ENCODE measurements around the gene CTXND2.
"Not testable (repeated sequence)": the region's sequence is repeated elsewhere in the genome, so short reads cannot be mapped to it uniquely, and the experiment has no call there.

Gene CTXND2

GRCh38 chr1:150890033-150890416 is 3.1 kb downstream of the CTXND2 start:
- DNase-seq (ENCODE audit: low spot score) = no peak

DNA sequence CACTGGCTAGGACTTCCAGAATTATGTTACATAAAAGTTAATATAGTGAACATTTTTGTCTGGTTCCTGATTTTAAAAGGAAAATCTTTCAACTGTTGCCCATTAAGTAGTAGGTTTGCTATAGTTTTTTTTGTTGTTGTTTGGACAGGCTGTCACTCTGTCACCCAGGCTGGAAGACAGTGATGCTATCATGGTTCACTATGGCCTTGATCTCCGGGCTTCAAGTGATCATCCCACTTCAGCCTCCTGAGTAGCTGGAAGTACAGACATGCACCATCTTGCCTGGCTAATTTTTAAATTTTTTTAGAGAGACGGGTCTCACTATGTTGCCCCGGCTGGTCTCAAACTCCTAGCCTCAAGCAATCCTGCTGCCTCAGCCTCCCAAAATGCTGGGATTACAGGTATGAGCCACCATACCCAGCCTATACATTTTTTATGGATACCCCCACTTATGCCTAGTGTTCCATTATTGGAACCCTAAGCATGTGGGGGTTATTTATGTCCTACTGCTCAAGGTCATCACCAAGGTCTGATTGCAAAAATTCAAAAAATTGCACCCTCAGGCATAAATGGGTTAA is 6.5 kb downstream of the CTXND2 start:
- DNase-seq (ENCODE audit: low spot score) = no peak

DNA sequence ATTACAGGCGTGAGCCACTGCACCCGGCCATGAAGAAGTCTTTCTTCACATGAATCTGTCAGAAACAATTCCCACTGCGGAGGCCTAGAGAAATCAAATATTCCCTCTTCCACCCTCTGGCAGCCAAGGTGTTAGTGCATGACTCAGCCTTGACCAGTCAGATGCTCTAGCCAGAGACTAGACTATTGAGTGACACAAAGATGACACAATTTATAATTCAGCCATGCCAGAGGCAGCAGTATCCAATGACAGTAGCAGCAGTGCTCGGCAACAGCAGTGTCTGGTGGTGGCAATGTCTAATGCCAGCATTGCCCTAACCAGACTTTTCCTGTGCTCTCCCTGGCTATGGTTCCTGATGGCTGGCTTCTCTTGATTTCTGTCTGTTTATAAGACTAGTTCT is 8.7 kb downstream of the CTXND2 start:
- DNase-seq (ENCODE audit: low spot score) = no peak

GRCh38 chr1:150899795-150900194 is 12.9 kb downstream of the CTXND2 start:
- DNase-seq (ENCODE audit: low spot score) = not testable (repeated sequence)

DNA sequence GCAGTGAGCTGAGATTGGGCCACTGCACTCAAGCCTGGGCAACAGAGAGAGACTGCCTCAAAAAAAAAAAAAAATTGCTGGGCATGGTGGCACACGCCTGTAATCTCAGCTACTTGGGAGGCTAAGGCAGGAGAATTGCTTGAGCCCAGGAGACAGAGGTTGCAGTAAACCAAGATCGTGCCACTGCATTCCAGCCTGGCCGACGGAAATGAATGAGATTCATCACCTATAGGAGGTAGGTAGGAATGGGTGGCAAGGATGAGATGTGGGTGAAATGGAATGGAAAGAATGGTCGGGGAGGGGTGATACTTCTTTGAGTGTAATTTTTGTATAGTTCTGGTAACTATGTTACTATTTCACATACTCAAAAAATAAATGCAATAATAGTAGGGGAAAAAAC is 15.4 kb downstream of the CTXND2 start:
- no peak for DNase-seq (ENCODE audit: low spot score)

DNA sequence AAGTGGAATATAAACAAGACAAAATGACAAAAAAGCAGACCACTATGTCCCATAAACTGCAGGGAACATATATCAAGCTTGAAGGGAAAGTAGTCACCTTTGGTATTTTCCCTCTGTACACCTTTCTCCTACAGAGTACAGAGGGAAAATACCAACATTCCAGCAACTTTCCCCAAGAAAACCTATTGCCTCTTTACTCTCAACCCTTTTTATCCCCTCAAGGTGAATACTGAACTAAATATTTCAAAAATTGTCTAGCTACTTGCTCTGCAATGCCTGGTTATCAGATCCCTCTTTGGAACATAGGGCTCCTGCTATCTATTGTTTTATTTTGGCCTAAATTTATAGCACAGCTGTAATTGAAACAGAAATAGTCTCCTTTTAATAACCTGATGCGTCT is 15.8 kb downstream of the CTXND2 start:
- DNase-seq (ENCODE audit: low spot score) = no peak

DNA sequence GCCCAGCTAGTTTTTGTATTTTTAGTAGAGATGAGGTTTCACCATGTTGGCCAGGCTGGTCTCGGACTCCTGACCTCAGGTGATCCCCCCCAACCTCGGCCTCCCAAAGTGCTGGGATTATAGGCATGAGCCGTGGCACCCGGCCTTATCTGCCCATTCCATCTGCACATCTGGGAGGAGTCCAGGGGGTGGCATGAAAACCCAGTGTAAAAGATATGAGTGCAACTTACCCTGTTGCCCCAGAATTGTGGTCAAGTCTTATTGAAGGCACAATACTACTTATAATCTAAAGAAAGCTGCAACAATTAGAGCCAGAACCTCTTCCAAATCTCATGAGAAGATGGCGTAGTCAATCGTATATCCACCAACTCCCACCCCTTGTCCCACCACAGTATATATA is 18.4 kb downstream of the CTXND2 start:
- DNase-seq (ENCODE audit: low spot score) = no peak

DNA sequence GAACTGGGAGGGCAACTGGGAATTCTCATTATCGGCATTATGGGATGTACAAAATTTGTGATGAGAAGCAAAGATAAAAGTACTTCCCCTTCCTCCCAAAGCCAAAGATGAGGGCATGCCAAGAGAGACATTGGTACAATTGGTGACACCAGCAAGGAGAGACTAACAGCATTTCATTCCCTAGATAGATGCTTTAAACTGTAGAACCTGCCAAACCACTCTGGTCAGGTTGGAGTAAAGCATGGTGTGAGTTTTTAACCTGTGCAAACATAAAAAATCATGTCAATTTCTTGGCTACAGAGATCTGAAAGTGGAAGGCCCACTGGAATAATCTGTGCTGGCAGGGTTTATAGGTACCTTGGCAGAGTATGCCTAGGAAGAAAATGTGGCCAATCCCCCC is 19.4 kb downstream of the CTXND2 start:
- DNase-seq (ENCODE audit: low spot score) = no peak

GRCh38 chr1:150906813-150907212 is 19.9 kb downstream of the CTXND2 start:
- DNase-seq (ENCODE audit: low spot score) = no peak

- no peak for DNase-seq (ENCODE audit: low spot score)
Measured at GRCh38 chr1:150909585-150910180, 22.7 kb downstream of the CTXND2 start.

DNA sequence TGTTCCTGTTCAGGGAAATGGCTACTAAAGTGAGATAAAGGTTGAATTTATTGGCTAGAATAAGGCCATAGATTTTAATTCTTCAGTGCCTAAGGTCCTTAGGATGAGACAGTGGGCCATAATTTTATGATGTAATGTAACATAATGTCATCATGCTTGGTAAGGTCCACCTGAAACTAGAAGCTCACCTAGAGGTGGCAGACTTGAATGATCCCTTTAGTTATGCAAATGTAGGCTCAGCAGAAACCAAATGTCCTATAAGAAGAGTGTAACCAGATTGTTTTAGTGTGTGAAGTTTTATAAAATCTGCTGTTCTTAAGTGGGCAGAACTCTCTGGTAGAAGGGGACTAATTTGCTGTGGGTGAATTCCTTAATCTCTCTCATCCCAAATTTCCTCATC is 25.7 kb downstream of the CTXND2 start:
- DNase-seq (ENCODE audit: low spot score) = no peak

DNA sequence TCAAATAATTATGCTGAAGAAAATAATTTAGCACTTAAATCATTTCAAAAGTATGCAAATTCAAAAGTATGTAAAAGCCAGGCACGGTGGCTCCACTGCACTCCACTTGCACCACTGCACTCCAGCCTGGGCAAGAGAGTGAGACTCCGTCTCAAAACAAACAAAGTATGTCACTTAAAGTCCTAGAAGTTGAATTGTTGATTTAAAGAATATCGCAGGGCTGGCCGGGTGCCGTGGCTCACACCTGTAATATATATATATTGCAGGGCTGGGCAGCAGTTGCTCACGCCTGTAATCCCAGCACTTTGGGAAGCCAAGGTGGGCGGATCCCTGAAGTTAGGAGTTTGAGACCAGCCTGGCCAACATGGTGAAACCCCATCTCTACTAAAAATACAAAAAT is 30.5 kb downstream of the CTXND2 start:
- no peak for DNase-seq (ENCODE audit: low spot score)

DNA sequence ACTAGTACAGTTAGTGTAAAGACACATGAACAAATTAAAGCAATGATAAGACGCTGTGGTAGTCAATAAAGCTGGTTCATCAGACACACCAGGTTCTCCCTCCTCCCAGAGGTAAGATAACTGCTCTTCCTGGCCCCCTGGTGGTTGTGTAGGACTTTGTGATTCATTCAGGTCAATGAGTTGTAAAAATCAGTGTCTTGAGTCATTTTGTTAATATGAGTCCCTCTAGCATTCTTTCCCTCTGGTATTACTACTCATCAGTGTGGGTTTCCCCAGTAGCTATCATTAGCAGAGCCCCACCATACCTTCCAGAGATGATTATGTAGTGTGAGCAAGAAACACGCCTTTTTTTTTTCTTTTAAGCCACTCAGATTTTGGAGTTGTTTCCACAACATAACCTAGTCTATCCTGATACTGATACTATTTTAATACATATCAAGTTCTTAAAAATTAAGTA is 35.6 kb downstream of the CTXND2 start:
- peak; percentile 80 for DNase-seq (ENCODE audit: low spot score)

- DNase-seq (ENCODE audit: low spot score) = no peak
Measured at GRCh38 chr1:150925080-150925479, 38.1 kb downstream of the CTXND2 start.

- peak; percentile 99 for DNase-seq (ENCODE audit: low spot score)
Measured at GRCh38 chr1:150926097-150926741, 39.3 kb downstream of the CTXND2 start, which contains the start of gene SETDB1. SETDB1 (plus strand) TSS chr1:150926363; CDS start chr1:150927715, 1,352 bp downstream.

GRCh38 chr1:150927624-150928023 is 40.7 kb downstream of the CTXND2 start:
- no peak for DNase-seq (ENCODE audit: low spot score)

GRCh38 chr1:150928286-150928685 is 41.4 kb downstream of the CTXND2 start:
- no peak for DNase-seq (ENCODE audit: low spot score)

DNA sequence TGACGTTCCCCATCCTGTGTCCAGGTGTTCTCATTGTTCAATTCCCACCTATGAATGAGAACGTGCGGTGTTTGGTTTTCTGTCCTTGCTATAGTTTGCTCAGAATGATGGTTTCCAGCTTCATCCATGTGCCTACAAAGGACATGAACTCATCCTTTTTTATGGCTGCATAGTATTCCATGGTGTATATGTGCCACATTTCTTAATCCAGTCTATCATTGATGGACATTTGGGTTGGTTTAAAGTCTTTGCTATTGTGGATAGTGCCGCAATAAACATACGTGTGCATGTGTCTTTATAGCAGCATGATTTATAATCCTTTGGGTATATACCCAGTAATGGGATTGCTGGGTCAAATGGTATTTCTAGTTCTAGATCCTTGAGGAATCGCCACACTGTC is 41.8 kb downstream of the CTXND2 start:
- DNase-seq (ENCODE audit: low spot score) = not testable (repeated sequence)

DNA sequence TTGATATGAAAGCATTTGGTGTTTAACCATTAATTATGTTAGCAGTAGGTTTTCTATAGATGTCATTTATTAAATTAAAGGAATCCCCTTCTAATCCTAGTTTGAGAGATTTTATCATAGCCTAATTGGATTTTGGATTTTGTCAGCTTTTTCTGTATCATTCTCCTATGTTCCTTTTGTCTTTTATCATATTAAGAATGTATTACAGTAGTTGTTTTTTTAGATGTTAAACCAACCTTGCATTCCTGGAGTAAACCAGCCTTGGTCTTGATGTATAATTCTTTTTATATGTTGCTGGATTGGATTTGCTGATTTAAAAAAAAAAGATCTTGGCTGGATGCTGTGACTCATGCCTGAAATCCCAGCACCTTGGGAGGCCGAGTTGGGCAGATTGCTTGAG is 44.8 kb downstream of the CTXND2 start:
- no peak for DNase-seq (ENCODE audit: low spot score)

DNA sequence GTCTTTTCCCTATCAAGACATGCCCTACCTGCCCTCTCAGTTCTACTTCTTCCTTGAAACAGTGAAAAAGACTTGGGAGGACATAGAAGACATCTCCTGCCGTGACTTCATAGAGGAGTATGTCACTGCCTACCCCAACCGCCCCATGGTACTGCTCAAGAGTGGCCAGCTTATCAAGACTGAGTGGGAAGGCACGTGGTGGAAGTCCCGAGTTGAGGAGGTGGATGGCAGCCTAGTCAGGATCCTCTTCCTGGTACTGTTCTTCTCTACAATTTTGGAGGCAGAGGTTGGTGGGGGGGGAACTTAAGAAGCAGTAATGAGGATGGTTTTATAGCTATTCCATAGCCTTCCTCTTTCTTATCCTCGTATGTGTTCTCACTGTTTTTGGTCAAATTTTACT is 57.9 kb downstream of the CTXND2 start:
- DNase-seq (ENCODE audit: low spot score) = no peak

GRCh38 chr1:150954708-150955107 is 67.8 kb downstream of the CTXND2 start:
- no peak for DNase-seq (ENCODE audit: low spot score)

- no peak for DNase-seq (ENCODE audit: low spot score)
Measured at GRCh38 chr1:150955280-150955679, 68.3 kb downstream of the CTXND2 start.

DNA sequence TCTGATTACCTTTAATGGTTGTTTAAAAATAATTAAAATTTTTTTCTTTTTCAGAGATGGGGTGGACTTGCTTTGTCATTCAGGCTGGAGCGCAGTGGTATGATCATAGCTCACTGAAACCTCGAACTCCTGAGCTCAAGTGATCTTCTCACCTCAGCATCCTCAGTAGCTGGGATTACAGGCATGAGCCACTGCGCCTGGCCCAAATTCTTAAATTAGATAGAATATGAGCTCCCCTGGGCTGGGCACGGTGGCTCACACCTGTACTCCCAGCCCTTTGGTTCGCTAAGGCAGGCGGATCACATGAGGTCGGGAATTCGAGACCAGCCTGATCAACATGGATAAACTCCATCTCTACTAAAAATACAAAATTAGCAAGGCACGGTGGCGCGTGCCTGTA is 70.7 kb downstream of the CTXND2 start:
- DNase-seq (ENCODE audit: low spot score) = no peak

Measured in SK-N-DZ (cell line).